AG09309 (cell line): ENCODE data around the gene C1RL.

Experiments
- DNase-seq: peaks from one replicate; pipeline ENCODE4 v3.0.0-alpha.2; 2010; ENCODE audit warnings: low read depth
- H3K4me3 ChIP-seq: 2 replicates; pipeline ENCODE4 v1.5.1; 2011; ENCODE audit warnings: mild to moderate bottlenecking, low read depth, low read length, moderate library complexity; ENCODE audit not compliant: control insufficient read depth
- CTCF ChIP-seq: IDR thresholded peaks from 2 replicates; pipeline ENCODE4 v1.5.1; 2011; ENCODE audit warnings: mild to moderate bottlenecking, low read depth, low read length, inconsistent platforms; ENCODE audit not compliant: insufficient read depth, control insufficient read depth; ENCODE audit errors: missing control alignments

C1RL gene

GRCh38 chr12:7144414-7145120 lies 35.6 kb upstream of the C1RL start:
- no peak for DNase-seq
- TF ChIP-seq CTCF, result peak; percentile 50
- no peak overlapping the region for H3K4me3 ChIP-seq

GRCh38 chr12:7143564-7143963 lies 34.5 kb upstream of the C1RL start:
- H3K4me3 ChIP-seq, result no peak overlapping the region
- TF ChIP-seq CTCF, result no peak
- DNase-seq, result no peak

GRCh38 chr12:7142809-7143465 lies 33.9 kb upstream of the C1RL start:
- TF ChIP-seq CTCF, result no peak
- DNase-seq, result no peak

GRCh38 chr12:7142056-7142644 lies 33.1 kb upstream of the C1RL start:
- H3K4me3 ChIP-seq, result no peak overlapping the region
- TF ChIP-seq CTCF, result peak; percentile 90
- no peak for DNase-seq

More at GRCh38 chr12:7142809-7143465, 33.9 kb upstream of the C1RL start:
- no peak overlapping the region for H3K4me3 ChIP-seq

- DNase-seq, result no peak
- no peak overlapping the region for H3K4me3 ChIP-seq
- TF ChIP-seq CTCF, result no peak
These were observed 32.5 kb upstream of the C1RL start for GRCh38 chr12:7141351-7142005.

- no peak for DNase-seq
- no peak overlapping the region for H3K4me3 ChIP-seq
- no peak for TF ChIP-seq CTCF
These were observed 30.2 kb upstream of the C1RL start for GRCh38 chr12:7139200-7139599.
